ENCODE data around the gene EHMT1. TPM values are rescaled to one million over a fixed set of nuclear protein-coding genes. Genes with fewer than 3 reads are reported as not detected.
"Not testable (repeated sequence)": the region's sequence is repeated elsewhere in the genome, so short reads cannot be mapped to it uniquely, and the experiment has no call there.

EHMT1 gene
- total RNA-seq, 1 experiment from 2014 or later, result 35.9 TPM

GRCh38 chr9:137875354-137875753 is 256.5 kb downstream of the EHMT1 start:
- Histone ChIP-seq H3K36me3 (ENCODE audit: insufficient read depth, low read length) (no peaks in the 10 kb centered on the region), H3K9me3 (ENCODE audit: low read length) (no peaks in the 10 kb centered on the region), H3K9ac (ENCODE audit: low read length) (no peak overlapping the region), H3K79me2 (ENCODE audit: low read length) (no peaks in the 10 kb centered on the region), H2AFZ (ENCODE audit: low read length) (no peak overlapping the region), H3K27ac (ENCODE audit: low read length) (no peak overlapping the region), H4K20me1 (ENCODE audit: insufficient read depth, low read depth, low read length) (no peaks in the 10 kb centered on the region), H3K4me2 (ENCODE audit: low read depth, low read length, poor library complexity, severe bottlenecking) (no peak overlapping the region), H3K4me3 (ENCODE audit: low read length) (no peak overlapping the region), H3K9me2 (replicated peaks; ENCODE audit: insufficient read depth, low read length) (no peaks in the 10 kb centered on the region), H3K27me3 (ENCODE audit: low read length) (no peaks in the 10 kb centered on the region), H3K4me1 (ENCODE audit: low read length) (no peaks in the 10 kb centered on the region)
- DNase-seq, result no peak

- no peak overlapping the region for H3K4me2 ChIP-seq (ENCODE audit: low read depth, low read length, poor library complexity, severe bottlenecking)
- no peak overlapping the region for H3K27ac ChIP-seq (ENCODE audit: low read length)
- no peak overlapping the region for H3K9ac ChIP-seq (ENCODE audit: low read length)
- no peak for DNase-seq
- no peaks in the 10 kb centered on the region for H4K20me1 ChIP-seq (ENCODE audit: insufficient read depth, low read depth, low read length)
- no peak overlapping the region for H2AFZ ChIP-seq (ENCODE audit: low read length)
- H3K9me2 ChIP-seq (replicated peaks; ENCODE audit: insufficient read depth, low read length), result no peaks in the 10 kb centered on the region
- H3K4me1 ChIP-seq (ENCODE audit: low read length), result no peaks in the 10 kb centered on the region
- H3K9me3 ChIP-seq (ENCODE audit: low read length), result no peaks in the 10 kb centered on the region
- no peak overlapping the region for H3K4me3 ChIP-seq (ENCODE audit: low read length)
- no peaks in the 10 kb centered on the region for H3K79me2 ChIP-seq (ENCODE audit: low read length)
- no peaks in the 10 kb centered on the region for H3K36me3 ChIP-seq (ENCODE audit: insufficient read depth, low read length)
- H3K27me3 ChIP-seq (ENCODE audit: low read length), result no peaks in the 10 kb centered on the region
Observed at GRCh38 chr9:137875846-137876245, 257.0 kb downstream of the EHMT1 start.

GRCh38 chr9:137876269-137876668 is 257.5 kb downstream of the EHMT1 start:
- no peaks in the 10 kb centered on the region for H3K9me2 ChIP-seq (replicated peaks; ENCODE audit: insufficient read depth, low read length)
- H4K20me1 ChIP-seq (ENCODE audit: insufficient read depth, low read depth, low read length), result no peaks in the 10 kb centered on the region
- no peak overlapping the region for H3K4me2 ChIP-seq (ENCODE audit: low read depth, low read length, poor library complexity, severe bottlenecking)
- no peak overlapping the region for H3K9ac ChIP-seq (ENCODE audit: low read length)
- no peak overlapping the region for H3K27ac ChIP-seq (ENCODE audit: low read length)
- no peaks in the 10 kb centered on the region for H3K27me3 ChIP-seq (ENCODE audit: low read length)
- no peaks in the 10 kb centered on the region for H3K36me3 ChIP-seq (ENCODE audit: insufficient read depth, low read length)
- no peak for DNase-seq
- no peak overlapping the region for H2AFZ ChIP-seq (ENCODE audit: low read length)
- no peak overlapping the region for H3K4me3 ChIP-seq (ENCODE audit: low read length)
- H3K79me2 ChIP-seq (ENCODE audit: low read length), result no peaks in the 10 kb centered on the region
- H3K4me1 ChIP-seq (ENCODE audit: low read length), result no peaks in the 10 kb centered on the region
- no peaks in the 10 kb centered on the region for H3K9me3 ChIP-seq (ENCODE audit: low read length)

- DNase-seq, result no peak
- Histone ChIP-seq H3K79me2 (ENCODE audit: low read length) (no peaks in the 10 kb centered on the region), H3K4me1 (ENCODE audit: low read length) (no peaks in the 10 kb centered on the region), H3K9ac (ENCODE audit: low read length) (no peak overlapping the region), H3K9me2 (replicated peaks; ENCODE audit: insufficient read depth, low read length) (no peaks in the 10 kb centered on the region), H3K4me2 (ENCODE audit: low read depth, low read length, poor library complexity, severe bottlenecking) (no peak overlapping the region), H4K20me1 (ENCODE audit: insufficient read depth, low read depth, low read length) (no peaks in the 10 kb centered on the region), H3K9me3 (ENCODE audit: low read length) (no peaks in the 10 kb centered on the region), H3K27me3 (ENCODE audit: low read length) (no peaks in the 10 kb centered on the region), H2AFZ (ENCODE audit: low read length) (no peak overlapping the region), H3K27ac (ENCODE audit: low read length) (no peak overlapping the region), H3K4me3 (ENCODE audit: low read length) (no peak overlapping the region), H3K36me3 (ENCODE audit: insufficient read depth, low read length) (no peaks in the 10 kb centered on the region)
Observed at GRCh38 chr9:137876781-137877386, 258.1 kb downstream of the EHMT1 start.

- H3K9me2 ChIP-seq (replicated peaks; ENCODE audit: insufficient read depth, low read length); H3K27me3 ChIP-seq (ENCODE audit: low read length); H3K9me3 ChIP-seq (ENCODE audit: low read length); H3K9ac ChIP-seq (ENCODE audit: low read length); DNase-seq; H3K4me3 ChIP-seq (ENCODE audit: low read length); H3K4me2 ChIP-seq (ENCODE audit: low read depth, low read length, poor library complexity, severe bottlenecking); H3K27ac ChIP-seq (ENCODE audit: low read length); H2AFZ ChIP-seq (ENCODE audit: low read length); H3K36me3 ChIP-seq (ENCODE audit: insufficient read depth, low read length); H3K79me2 ChIP-seq (ENCODE audit: low read length); H3K4me1 ChIP-seq (ENCODE audit: low read length); H4K20me1 ChIP-seq (ENCODE audit: insufficient read depth, low read depth, low read length): not testable (repeated sequence)
Observed at GRCh38 chr9:137877506-137878122, 258.8 kb downstream of the EHMT1 start, which contains the start of gene CACNA1B. TSS of gene CACNA1B (plus strand) at chr9:137877782. CDS start at chr9:137877934, 152 bp downstream.

GRCh38 chr9:137878146-137878941 is 259.5 kb downstream of the EHMT1 start:
- DNase-seq, result no peak
- H3K4me2 ChIP-seq (ENCODE audit: low read depth, low read length, poor library complexity, severe bottlenecking), result no peak overlapping the region

GRCh38 chr9:137879052-137879451 is 260.2 kb downstream of the EHMT1 start:
- H3K4me2 ChIP-seq (ENCODE audit: low read depth, low read length, poor library complexity, severe bottlenecking), result no peak overlapping the region
- DNase-seq, result no peak
- H3K27ac ChIP-seq (ENCODE audit: low read length), result no peak overlapping the region
- no peak overlapping the region for H3K9ac ChIP-seq (ENCODE audit: low read length)
- no peaks in the 10 kb centered on the region for H3K36me3 ChIP-seq (ENCODE audit: insufficient read depth, low read length)
- H3K27me3 ChIP-seq (ENCODE audit: low read length), result no peaks in the 10 kb centered on the region
- no peaks in the 10 kb centered on the region for H3K79me2 ChIP-seq (ENCODE audit: low read length)
- H3K4me3 ChIP-seq (ENCODE audit: low read length), result no peak overlapping the region
- no peak overlapping the region for H2AFZ ChIP-seq (ENCODE audit: low read length)
- H4K20me1 ChIP-seq (ENCODE audit: insufficient read depth, low read depth, low read length), result no peaks in the 10 kb centered on the region
- H3K4me1 ChIP-seq (ENCODE audit: low read length), result no peaks in the 10 kb centered on the region
- no peaks in the 10 kb centered on the region for H3K9me2 ChIP-seq (replicated peaks; ENCODE audit: insufficient read depth, low read length)
- no peaks in the 10 kb centered on the region for H3K9me3 ChIP-seq (ENCODE audit: low read length)

More at GRCh38 chr9:137878146-137878941, 259.5 kb downstream of the EHMT1 start:
- no peak overlapping the region for H3K4me3 ChIP-seq (ENCODE audit: low read length)
- H3K4me1 ChIP-seq (ENCODE audit: low read length), result no peaks in the 10 kb centered on the region
- no peak overlapping the region for H3K27ac ChIP-seq (ENCODE audit: low read length)
- H3K79me2 ChIP-seq (ENCODE audit: low read length), result no peaks in the 10 kb centered on the region
- no peaks in the 10 kb centered on the region for H3K27me3 ChIP-seq (ENCODE audit: low read length)
- H2AFZ ChIP-seq (ENCODE audit: low read length), result no peak overlapping the region
- H4K20me1 ChIP-seq (ENCODE audit: insufficient read depth, low read depth, low read length), result no peaks in the 10 kb centered on the region
- no peak overlapping the region for H3K9ac ChIP-seq (ENCODE audit: low read length)
- H3K36me3 ChIP-seq (ENCODE audit: insufficient read depth, low read length), result no peaks in the 10 kb centered on the region
- H3K9me2 ChIP-seq (replicated peaks; ENCODE audit: insufficient read depth, low read length), result no peaks in the 10 kb centered on the region
- H3K9me3 ChIP-seq (ENCODE audit: low read length), result no peaks in the 10 kb centered on the region

GRCh38 chr9:137879566-137880150 is 260.9 kb downstream of the EHMT1 start:
- no peaks in the 10 kb centered on the region for H4K20me1 ChIP-seq (ENCODE audit: insufficient read depth, low read depth, low read length)
- no peaks in the 10 kb centered on the region for H3K9me3 ChIP-seq (ENCODE audit: low read length)
- no peak for DNase-seq
- H3K27ac ChIP-seq (ENCODE audit: low read length), result no peak overlapping the region
- H3K4me1 ChIP-seq (ENCODE audit: low read length), result no peaks in the 10 kb centered on the region
- H3K9ac ChIP-seq (ENCODE audit: low read length), result no peak overlapping the region
- no peak overlapping the region for H3K4me2 ChIP-seq (ENCODE audit: low read depth, low read length, poor library complexity, severe bottlenecking)
- no peak overlapping the region for H3K4me3 ChIP-seq (ENCODE audit: low read length)
- no peaks in the 10 kb centered on the region for H3K27me3 ChIP-seq (ENCODE audit: low read length)
- no peak overlapping the region for H2AFZ ChIP-seq (ENCODE audit: low read length)
- H3K79me2 ChIP-seq (ENCODE audit: low read length), result no peaks in the 10 kb centered on the region
- no peaks in the 10 kb centered on the region for H3K36me3 ChIP-seq (ENCODE audit: insufficient read depth, low read length)
- no peaks in the 10 kb centered on the region for H3K9me2 ChIP-seq (replicated peaks; ENCODE audit: insufficient read depth, low read length)

Data from Karpas-422 (cell line).